ENCODE measurements around the gene NAT9.
A peak's percentile ranks its signal among the peaks of the same experiment; 100 is the strongest.

DNA sequence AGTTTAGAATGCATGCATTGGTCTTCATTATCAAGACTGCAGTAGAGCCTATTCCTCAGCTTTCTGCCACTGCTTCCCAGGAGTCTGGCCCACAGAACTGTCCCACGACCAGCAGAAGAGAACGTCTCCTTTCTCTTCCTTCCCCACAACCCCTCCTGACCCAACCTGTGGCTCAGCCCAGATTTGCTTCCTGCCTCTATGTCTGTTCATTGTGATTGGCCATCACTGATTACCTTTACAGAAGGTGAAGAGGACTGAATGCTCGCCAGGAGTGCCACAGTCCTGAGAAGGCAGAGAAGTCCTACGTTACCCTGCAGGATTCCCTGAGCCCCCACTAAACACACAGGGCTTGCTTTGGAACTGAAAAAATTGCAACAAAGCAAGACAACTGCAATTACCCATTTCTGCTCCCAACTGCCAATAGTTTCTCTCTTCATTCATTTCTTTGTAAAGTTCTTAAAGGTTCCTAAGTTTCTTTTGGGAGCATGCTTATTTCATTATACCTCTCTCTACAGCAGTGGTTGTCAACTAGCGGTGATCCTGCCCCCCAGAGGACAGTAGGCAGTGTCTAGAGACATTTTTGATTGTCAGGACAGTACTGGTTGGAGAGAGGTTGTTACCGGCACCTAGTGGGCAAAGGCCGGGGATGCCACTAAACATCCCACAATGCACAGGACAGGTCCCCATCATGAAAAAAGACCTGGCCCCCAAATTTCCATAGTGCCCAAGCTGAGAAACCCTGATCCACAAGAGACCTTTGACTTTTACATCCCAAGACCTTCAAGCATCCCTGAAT lies 4.5 kb upstream of the NAT9 start:
- TF ChIP-seq, protein P1, sequence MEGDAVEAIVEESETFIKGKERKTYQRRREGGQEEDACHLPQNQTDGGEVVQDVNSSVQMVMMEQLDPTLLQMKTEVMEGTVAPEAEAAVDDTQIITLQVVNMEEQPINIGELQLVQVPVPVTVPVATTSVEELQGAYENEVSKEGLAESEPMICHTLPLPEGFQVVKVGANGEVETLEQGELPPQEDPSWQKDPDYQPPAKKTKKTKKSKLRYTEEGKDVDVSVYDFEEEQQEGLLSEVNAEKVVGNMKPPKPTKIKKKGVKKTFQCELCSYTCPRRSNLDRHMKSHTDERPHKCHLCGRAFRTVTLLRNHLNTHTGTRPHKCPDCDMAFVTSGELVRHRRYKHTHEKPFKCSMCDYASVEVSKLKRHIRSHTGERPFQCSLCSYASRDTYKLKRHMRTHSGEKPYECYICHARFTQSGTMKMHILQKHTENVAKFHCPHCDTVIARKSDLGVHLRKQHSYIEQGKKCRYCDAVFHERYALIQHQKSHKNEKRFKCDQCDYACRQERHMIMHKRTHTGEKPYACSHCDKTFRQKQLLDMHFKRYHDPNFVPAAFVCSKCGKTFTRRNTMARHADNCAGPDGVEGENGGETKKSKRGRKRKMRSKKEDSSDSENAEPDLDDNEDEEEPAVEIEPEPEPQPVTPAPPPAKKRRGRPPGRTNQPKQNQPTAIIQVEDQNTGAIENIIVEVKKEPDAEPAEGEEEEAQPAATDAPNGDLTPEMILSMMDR (IDR thresholded peaks at IDR 0.05) = peak in 5 of 6 experiments; percentile 9 to 67 (median 57)
- TF ChIP-seq POLR2A (IDR thresholded peaks at IDR 0.05) = no peak
